GDM1 (cell line): ENCODE data around the gene DAPK1.
A peak's percentile ranks its signal among the peaks of the same experiment; 100 is the strongest.

Source experiments
- DNase-seq: peaks from one replicate; lab custom pipeline; 2025; lab: John Stamatoyannopoulos, UW

The DAPK1 gene

DNA sequence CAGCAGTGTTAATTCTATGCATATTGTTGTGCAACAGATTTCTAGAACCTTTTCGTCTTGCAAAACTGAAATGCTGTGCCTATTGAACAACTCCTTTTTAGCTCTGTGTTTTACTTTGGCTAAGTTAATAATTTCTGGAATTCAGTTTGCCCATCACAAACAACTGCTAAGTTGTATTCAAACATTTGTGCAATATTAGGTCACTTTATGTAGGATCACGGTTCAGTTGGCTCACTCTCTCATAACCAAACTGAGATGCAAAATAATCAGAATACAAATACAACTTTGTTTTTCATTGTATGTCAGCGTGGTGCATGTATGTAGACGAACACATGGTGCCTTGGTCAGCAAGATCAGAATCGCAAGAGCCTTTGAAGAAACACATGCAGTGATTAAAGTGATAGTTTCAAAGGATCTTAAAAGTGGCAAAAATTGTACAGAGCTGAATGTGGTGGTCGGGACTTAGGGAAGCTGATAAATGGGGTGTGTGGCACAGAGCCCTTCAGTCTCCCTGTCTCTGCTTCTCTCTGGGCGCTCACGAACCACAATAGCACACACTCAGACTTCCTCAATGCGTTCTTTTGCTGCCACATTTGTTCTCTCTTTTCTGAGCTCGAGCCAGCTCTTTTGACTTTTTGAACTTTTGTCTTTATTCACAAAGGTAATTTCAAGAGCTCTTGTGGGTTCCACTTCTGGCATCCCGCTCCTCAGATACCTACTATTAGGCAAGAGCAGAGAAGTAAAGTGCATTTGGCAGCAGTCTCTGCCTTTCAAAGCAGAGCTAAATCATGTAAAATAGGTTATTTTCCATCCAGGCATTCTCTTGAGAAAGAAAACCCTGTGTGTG lies 115.8 kb downstream of the DAPK1 start:
- peak; percentile 29 for DNase-seq

GRCh38 chr9:87614397-87614796 lies 116.7 kb downstream of the DAPK1 start:
- no peak for DNase-seq

DNA sequence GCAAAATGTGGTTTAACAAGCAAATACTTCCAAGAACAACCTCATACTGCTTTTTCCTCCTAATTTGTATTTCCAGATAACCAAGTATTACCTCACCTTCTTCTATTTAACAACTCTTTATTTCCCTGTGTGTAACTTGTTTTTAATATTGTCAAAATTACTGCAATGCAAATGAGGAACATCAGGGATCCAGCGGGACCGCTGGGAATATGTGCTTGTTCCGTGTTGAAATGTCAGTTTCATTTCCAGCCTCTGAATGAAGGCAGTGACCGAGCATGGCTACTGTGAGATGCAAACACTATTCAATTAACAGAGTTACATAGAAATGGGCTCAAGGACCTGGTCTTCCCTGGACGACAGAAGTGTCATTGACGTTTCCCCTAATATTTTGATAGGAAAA lies 117.5 kb downstream of the DAPK1 start:
- DNase-seq: no peak

GRCh38 chr9:87615547-87616148 lies 118.0 kb downstream of the DAPK1 start:
- DNase-seq: no peak

- no peak for DNase-seq
Observed at GRCh38 chr9:87618226-87618625, 120.6 kb downstream of the DAPK1 start.

DNA sequence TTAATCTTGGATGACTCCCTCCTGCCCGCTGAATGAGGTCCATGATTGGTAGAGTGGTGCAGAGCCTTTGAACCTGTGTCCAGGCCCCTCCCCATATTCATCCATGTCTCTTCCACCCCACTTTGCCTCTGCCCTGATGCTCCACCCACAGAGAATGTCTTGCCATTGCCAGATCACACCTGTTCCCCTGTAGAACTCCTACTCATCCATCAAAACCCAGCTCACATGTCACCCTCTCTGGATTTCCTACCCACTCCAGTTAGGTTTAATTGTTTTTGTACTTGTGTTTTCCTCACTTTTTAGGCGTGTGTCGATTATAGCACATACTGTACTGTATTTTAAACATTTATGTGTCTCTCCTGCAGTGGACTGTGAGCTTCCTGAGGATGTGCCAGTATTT lies 121.3 kb downstream of the DAPK1 start:
- DNase-seq: no peak

DNA sequence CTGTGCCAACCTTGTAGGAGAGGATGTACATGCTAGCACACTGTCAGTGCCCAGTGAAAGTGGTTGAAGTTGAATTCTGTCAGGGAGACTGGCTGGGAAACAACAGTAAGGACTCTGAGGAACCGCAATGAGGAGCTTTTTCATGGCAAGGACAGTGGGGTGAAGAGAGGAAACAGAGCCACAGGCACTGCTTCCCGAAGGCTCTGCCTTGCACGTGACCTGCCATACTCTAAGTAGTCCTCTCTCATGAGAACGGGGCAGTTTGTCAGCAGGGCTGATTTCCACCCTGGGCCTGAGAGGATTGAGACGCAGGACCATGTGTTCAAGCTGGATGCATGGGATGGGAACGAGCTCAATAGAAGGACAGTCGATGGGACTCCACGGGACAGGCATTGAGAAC lies 121.7 kb downstream of the DAPK1 start:
- DNase-seq: no peak

- DNase-seq: no peak
Observed at GRCh38 chr9:87620731-87621322, 123.2 kb downstream of the DAPK1 start.

DNA sequence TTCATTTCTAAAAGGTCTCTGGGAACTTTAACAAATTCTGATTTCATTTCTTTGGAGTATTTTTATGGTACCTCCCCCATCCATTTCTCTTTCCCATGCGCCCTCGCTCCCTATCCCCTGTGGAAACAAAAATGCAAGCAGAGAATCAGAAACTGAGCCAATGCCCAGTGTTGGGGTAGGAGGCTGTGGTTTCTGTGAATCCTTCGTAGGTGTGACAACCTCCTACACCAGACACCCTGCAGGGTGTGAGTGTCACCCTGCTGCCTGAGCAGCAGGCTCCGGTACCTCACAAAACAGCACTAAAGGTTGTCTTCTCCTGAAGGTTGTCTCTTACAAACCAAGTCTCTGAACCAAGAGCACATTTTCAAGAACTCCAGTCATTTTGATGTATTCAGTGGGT lies 124.4 kb downstream of the DAPK1 start:
- no peak for DNase-seq

GRCh38 chr9:87622923-87623322 lies 125.3 kb downstream of the DAPK1 start:
- DNase-seq: no peak

GRCh38 chr9:87628346-87628745 lies 130.7 kb downstream of the DAPK1 start:
- no peak for DNase-seq

DNA sequence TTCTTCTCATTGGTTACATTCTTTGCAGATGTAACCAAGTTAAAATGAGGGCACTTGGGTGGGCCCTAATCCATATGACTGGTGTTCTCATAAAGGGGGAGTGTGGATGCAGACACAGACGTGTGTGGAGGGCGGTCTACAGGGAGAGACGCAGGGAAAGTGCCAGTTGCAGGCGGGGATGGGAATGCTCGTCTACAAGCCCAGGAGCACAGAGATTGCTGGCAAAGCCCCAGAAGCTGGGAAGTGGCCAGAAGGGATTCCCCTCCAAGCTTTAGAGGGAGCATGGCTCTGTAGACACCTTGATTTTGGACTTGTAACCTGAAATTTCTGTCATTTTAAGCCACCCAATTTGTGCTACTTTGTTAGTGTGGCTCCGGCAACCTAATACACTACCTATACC lies 131.4 kb downstream of the DAPK1 start:
- no peak for DNase-seq

DNA sequence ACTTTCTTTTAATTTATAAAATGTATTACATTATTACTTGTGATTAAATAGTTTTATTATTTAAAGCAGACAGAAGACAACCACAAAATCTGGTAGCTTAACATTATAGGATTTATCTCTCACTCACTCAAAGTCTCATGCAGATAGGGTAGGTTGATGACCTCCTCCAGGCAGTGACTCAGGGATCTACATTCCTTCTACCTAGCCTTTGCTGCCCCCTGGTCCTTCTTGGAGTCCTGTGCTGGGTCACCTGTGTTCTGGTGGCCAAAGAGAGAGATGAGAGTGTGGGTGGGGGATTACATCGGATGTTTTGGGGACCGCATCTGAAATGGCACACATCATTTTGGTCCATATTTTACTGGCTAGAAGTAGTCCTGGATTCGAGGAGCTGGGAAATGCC lies 132.6 kb downstream of the DAPK1 start:
- no peak for DNase-seq

DNA sequence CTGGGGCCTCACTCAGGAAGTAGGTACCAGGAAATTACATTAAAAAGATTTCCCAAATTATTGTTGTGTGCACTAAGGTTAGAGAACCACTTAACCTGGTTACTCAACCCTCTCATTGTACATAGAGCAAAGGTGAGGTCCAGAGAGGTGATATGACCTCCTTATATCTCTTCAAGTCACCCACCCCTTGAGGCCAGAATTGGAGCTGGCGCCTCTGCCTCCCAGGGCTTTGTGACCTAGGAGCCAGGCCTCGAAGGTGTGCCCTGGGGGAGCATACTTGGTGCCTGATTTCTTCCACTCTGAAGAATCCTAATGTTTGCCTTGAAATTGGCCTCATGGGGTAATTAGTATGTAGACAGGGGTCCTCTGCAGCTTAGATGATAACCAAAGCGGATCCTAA lies 133.2 kb downstream of the DAPK1 start:
- no peak for DNase-seq

- DNase-seq: no peak
Observed at GRCh38 chr9:87635656-87636501, 138.2 kb downstream of the DAPK1 start.

DNA sequence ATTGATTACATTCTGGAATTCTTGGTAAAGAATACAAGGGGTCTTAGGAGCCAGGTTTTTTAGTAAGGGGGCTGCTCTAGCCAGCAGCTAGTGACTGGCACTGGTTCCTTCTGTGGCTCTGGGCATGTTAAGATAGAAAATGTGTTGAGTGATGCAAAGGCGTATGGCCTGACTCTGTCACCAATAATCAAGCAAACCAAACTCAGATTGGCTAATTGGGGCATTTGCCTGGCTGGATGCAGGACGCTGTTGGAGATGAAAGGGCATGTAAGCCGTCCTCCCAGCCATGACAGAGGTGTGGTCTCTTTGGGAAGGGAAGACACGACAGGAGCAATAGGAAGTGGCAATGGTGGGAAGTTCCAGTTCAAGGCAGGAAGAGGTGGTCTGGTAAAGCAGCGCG lies 140.6 kb downstream of the DAPK1 start:
- no peak for DNase-seq

- DNase-seq: no peak
Observed at GRCh38 chr9:87639949-87640348, 142.3 kb downstream of the DAPK1 start.

GRCh38 chr9:87640385-87640795 lies 142.7 kb downstream of the DAPK1 start:
- no peak for DNase-seq

- no peak for DNase-seq
Observed at GRCh38 chr9:87641067-87641466, 143.4 kb downstream of the DAPK1 start.

DNA sequence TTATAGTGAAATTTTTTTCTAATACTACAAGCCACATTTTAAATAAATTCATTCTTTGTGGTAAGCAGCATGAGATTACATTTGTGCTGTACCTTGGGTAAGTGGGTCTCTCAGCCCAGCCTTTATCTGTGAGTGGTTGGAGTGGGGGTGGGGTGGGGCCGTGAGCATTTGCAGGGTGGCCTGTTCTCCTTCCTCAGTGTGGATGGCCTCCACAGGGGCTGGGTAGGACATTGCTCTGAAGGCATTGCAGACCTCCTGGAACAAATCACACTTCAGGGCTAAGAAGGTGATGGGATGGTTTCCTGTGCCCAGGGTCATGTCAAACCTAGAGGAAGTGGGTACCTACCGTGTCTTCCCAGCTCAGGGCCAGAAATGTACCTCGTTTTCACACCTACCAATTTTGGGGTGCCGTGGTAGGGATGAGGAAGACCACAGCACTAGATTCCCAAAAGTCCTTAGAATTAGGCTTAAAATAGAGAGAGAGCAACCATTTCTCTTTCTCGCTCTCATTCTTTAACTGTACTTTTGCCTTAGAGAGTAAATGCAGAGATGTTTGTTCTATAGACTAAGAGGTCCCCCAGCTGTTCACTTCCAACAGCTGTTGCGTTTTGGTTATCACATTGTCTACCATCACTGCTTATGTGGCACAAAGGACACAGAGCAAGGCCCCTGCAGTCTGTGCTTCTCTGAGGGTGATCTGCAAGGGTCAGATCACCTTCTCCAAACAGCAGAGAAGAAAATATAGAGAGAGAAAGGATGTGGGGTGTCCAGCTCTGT lies 144.9 kb downstream of the DAPK1 start:
- DNase-seq: no peak

DNA sequence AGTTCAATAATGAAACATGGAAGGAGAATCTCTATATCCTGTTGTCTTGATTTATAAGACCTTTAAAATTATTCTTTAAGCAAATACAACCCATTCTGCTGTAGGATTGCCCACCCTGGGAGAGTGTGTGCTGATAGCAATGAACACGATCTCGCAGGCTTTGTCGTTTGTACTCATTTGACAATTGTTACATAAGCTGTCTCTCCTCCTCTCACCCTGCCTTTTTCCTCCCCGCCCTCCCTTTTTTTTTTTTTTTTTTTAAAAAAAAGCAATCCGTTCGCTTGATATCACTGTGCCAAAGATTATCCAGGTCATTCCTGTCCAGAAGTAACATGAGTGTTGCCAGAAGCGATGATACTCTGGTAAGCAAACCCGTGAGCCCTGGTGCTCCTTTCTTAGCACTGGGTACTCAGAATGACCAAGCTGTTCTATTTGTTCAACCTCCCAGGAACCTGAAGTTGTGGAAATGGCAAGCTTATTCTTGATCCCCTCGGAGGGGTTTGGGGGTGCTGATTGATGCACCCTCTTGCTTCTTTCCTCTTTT lies 145.5 kb downstream of the DAPK1 start:
- DNase-seq: no peak
